NCI-H2227 (cell line): ENCODE measurements around the gene TRIM43.
"Not testable (repeated sequence)": the region's sequence is repeated elsewhere in the genome, so short reads cannot be mapped to it uniquely, and the experiment has no call there.

ENCODE experiments used
- DNase-seq: peaks from one replicate; lab custom pipeline; 2025; ENCODE audit not compliant: unreplicated experiment; lab: John Stamatoyannopoulos, UW

The TRIM43 gene

DNA sequence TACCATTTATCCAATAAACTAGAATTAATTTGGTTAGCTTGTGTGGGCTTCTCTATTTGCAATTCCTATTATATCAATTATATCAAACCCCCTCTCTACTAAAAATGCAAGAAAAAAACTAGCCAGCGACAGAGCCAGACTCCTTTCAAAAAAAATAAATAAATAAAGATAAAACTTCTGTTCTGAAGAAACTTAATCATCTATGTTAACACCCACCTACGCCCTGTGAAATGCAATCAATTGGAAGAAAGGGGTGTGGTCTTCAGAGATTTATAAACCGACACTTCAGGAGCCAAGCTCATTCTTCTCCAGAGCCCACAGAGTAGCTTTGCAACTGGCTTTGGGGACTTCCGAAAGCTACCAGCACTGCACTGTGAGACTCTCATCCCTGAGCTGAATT lies at the start of gene TRIM43:
TRIM43 (plus strand) TSS at position 301 of the 400 bp plus-strand sequence. CDS start 2,023 bp downstream, outside the sequence.
- DNase-seq: not testable (repeated sequence)

DNA sequence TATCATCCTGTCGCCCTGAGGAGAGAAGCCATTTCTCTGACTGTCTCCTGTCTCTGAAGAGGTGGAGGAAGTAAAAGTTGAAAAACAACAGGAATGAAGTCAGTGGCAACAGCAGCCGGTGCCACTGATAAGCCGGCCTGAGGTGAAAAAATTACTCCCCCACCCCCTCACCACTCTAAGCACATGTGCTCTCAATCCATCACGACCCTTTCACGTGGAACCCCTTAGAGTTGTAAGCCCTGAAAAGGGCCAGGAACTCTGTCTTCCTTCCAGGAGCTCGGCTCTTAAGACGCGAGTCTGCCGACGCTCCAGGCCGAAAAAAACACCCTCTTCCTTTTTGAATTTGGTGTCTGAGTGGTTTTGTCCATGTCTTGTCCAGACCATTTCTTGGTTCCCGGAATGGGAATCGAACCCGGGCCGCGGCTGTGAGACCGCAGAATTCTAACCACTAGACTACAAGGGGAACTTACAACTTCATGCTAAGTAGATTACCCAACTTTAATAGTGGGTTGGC lies 40.7 kb upstream of the TRIM43 start:
- no peak for DNase-seq

DNA sequence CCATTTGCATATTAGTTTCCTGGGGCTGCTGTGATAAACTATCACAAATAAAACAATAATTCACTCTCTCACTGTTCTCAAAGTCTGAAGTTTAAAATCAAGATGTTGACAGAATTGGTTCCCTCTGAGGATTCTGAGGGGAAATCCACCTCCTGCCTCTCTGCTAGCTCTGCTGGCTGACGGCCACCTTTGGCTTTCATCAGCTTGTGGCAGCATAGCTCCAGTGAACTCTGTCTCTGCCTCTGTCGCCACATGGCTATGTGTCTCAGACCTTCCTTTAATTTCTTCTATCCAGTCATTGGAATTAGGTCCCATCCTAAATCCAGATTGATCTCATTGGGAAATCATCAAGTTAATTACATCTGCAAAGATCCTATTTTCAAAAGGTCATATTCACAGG lies 38.9 kb upstream of the TRIM43 start:
- no peak for DNase-seq

GRCh38 chr2:95569170-95569569 lies 22.6 kb upstream of the TRIM43 start:
- DNase-seq: no peak

DNA sequence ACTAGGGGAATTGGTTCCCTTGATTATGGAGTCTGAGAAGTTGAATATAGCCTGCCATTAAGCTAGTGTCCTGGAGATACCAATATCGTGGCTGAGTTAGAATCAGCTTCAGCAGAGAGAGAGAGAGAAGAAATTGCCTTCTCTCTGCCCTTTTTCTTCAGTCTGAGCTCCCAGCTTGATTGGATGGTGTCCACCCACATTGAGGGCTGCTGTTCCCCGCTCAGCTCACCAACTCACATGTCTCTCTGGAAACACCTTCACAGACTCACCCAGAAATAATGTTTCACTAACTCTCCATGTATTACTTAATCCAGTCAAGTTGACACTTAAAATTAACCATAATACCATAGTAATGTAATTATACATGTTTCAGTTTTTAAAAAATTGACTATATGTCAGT lies 17.9 kb upstream of the TRIM43 start:
- no peak for DNase-seq

- no peak for DNase-seq
Measured at GRCh38 chr2:95574506-95574905, 17.3 kb upstream of the TRIM43 start.

GRCh38 chr2:95575857-95576256 lies 15.9 kb upstream of the TRIM43 start:
- DNase-seq: no peak

GRCh38 chr2:95578539-95578938 lies 13.3 kb upstream of the TRIM43 start:
- no peak for DNase-seq

DNA sequence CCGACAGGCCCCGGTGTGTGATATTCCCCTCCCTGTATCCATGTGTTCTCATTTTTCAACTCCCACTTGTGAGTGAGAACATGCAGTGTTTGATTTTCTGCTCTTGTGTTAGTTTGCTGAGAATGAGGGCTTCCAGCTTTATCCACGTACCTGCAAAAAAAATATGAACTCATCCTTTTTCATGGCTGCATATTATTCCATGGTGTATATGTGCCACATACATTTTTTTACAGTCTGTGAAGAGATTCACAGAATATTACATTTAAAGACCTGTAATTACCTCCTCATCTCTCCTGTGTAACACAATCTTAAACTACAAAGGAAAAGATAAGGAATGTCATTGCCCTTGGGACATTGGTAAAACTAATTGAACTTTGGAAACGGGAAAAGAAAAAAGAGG lies 8.3 kb upstream of the TRIM43 start:
- DNase-seq: not testable (repeated sequence)

- not testable (repeated sequence) for DNase-seq
Measured at GRCh38 chr2:95584321-95584720, 7.5 kb upstream of the TRIM43 start.

DNA sequence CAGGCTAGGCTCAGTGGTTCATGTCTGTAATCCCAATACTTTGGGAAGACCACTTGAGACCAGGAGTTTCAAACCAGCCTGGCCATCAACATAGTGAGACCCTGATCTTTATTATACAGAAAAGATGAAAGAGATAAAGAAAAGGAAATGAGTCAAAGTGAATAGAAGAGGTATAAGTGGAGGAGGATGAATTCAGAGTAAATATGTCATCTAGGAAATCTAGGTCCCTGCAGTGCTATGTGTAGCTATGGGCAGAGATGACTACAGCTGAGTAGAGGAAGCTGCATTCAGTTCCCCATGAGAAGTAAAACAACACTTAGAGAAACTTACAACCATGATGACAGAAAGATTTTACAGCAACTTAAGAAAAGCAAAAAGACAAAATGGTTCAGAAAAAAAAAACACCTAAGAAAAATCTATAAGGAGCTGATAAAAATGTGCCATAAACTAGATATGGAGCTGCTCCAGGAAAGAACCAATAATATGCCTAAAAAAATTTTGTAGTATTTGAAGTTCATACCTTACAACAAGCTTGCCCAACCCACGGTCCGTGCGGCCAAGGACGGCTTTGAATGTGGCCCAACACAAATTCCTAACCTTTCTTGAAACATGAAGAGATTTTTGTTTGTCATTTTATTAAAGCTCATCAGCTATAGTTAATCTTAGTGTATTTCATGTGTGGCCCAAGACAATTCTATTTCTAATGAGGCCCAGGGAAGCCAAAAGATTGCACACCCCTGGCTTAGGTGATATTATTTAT lies 1.8 kb upstream of the TRIM43 start:
- not testable (repeated sequence) for DNase-seq

GRCh38 chr2:95592973-95593372 lies 1.2 kb downstream of the TRIM43 start:
- DNase-seq: not testable (repeated sequence)

GRCh38 chr2:95595012-95595411 lies 3.2 kb downstream of the TRIM43 start:
- DNase-seq: not testable (repeated sequence)

DNA sequence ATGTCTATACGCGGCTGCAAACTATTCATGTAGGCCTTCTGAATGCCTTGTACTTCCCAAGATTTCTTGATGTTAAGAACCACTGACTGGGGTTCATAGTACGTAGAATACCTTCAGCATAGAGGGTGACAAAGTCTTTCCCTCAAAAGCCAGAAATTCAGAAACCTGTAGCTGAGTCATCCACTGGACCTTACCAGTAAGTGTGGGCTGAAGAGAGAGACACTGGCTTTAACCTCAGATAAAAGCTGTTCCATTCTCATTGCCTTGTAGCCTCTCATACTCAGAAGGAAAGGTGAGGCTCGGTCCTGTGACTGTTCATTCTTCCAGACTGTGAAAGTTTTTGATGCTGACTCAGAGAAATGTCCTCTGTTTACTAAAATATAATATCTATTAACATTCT lies 9.5 kb downstream of the TRIM43 start:
- DNase-seq: not testable (repeated sequence)

GRCh38 chr2:95602146-95602545 lies 10.3 kb downstream of the TRIM43 start:
- not testable (repeated sequence) for DNase-seq

DNA sequence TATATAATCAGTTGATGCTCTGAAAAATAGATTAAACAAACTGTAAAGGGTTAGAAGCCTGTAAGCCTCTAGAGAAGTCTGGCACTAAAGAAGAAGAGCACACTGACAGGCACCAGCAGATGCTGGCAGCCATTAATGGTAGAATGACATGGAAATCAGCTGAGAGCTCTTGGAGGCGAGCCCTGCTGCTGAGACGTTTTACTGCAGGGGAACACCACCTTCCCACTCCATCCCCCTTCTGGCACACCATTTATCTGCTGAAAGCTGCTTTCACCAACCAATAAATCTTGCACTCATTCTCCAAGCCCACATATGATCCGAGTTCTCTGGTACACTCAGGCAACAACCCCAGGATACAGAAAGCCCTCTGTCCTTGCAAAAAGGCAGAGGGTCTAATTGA lies 16.6 kb downstream of the TRIM43 start:
- not testable (repeated sequence) for DNase-seq

DNA sequence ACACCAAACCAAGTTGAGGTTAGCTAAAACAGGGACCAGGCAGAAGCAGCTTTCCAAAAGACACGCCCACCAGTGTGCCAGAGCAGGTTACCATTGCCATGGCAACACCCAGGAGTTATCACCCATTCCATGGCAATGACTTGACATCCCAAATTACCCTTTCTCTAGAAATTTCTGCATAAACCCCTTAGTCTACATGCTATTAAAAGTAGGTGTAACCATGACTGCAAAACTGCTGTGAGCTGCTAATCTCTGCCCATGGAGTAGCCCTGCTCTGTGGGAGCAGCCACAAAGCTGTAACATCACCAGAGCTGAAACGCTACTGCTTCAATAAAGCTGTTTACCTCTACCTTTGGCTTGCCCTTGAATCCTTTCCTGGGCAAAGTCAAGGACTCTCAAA lies 18.0 kb downstream of the TRIM43 start:
- DNase-seq: not testable (repeated sequence)

DNA sequence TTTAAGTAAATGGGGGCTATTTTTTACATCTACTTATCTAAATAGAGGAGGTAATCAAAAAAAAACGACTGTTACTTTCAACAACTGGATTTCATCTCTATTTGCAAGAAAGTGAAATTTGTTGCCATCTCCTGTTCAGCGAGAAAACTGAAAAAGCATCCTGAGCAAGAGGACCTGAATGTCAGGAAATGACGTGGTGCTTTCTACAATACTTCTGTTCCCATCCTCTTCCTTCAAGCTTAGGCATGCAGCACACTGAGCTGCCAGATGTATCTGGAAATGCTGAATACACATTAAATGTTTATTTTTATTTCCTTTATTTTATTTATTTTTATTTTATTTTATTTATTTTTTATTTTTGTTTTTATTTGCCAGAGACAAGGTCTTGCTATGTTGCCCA lies 21.2 kb downstream of the TRIM43 start:
- DNase-seq: not testable (repeated sequence)

- DNase-seq: not testable (repeated sequence)
Measured at GRCh38 chr2:95622728-95623127, 30.9 kb downstream of the TRIM43 start.

DNA sequence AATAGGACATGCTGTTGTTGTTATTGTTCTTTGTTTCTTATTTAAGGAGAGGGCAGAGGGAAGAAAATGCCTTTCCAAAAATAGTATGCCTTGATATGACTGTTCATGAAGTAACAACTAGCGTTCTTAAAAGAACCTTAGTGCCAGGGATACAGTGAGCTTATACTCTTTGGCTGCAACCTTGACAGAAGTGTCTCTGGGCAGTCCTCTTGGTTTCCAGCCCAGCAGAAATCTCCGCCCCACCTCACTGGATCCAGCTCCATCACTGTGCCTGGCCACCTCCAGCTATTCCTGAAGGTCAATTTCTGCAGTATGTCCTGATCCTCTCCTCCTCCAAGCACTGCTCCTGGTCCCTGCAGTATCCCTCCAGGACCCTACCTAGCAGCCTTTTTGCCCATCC lies 39.2 kb downstream of the TRIM43 start:
- DNase-seq: not testable (repeated sequence)

DNA sequence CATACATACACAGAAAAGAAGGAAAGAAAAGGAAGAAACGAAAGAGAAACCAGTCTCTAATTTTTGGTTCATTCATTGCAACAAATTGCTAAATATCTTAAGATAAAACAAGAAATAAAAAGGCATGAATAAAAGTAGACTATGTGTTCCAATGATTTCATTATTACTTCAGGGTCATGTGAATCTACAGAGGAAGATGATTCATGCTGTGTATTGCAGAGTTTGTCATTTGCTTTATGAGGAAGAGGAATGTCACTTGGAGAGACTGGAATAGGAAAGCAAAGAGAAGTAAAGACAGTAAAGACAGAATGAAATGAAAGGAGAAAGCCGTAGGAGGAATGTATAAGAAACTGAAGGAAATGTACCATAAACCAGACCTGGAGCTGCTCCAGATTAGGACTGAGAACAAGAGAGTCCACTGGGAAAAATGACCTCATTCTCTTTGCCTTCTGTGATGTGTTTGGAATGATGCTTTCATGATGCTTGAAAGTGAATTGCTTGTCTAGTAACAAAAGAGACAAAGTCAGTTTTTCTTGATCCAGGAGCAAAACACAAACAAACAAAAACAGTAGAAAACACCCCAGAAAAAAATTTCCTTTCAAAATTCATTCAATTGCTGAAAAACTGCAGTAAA lies 41.9 kb downstream of the TRIM43 start:
- not testable (repeated sequence) for DNase-seq
